Suprapubic skin (tissue), 4 donors: ENCODE measurements around the gene ETS1. TPM values are rescaled to one million over a fixed set of nuclear protein-coding genes. Genes with fewer than 3 reads are reported as not detected.

Experiments
- DNase-seq, 2 donors: peaks; one replicate each; pipeline ENCODE4 v3.0.0-alpha.2; 2019; ENCODE audit warnings: low spot score in 2 of 2
- H3K27ac ChIP-seq: fragments of 200-600 bp; sonication (generic); one replicate; pipeline ENCODE4 v1.5.1; 2019
- H3K27me3 ChIP-seq: fragments of 200-600 bp; sonication (generic); one replicate; pipeline ENCODE4 v1.5.1; 2019
- H3K36me3 ChIP-seq: fragments of 200-600 bp; sonication (generic); one replicate; pipeline ENCODE4 v1.5.1; 2019
- H3K4me1 ChIP-seq: fragments of 200-600 bp; sonication (generic); one replicate; pipeline ENCODE4 v1.5.1; 2019
- H3K4me3 ChIP-seq: fragments of 200-600 bp; sonication (generic); one replicate; pipeline ENCODE4 v1.5.1; 2019; ENCODE audit warnings: mild to moderate bottlenecking
- H3K9me3 ChIP-seq: fragments of 200-600 bp; sonication (generic); one replicate; pipeline ENCODE4 v1.5.1; 2019
- CTCF ChIP-seq, 2 donors: fragments of 200-600 bp in 1 of 2; fragments of 450-650 bp in 1 of 2; sonication (generic) in 1 of 2; IDR thresholded peaks; one replicate each; pipeline ENCODE4 v1.5.1; 2016 to 2019; ENCODE audit warnings: antibody characterized with exemption in 2 of 2, mild to moderate bottlenecking in 1 of 2, moderate library complexity in 1 of 2
- EP300 ChIP-seq: sonication (generic); formaldehyde crosslinking; IDR thresholded peaks from one replicate; pipeline ENCODE4 v1.6.1; 2017; ENCODE audit warnings: antibody characterized with exemption
- POLR2A ChIP-seq, 2 donors: fragments of 450-650 bp; IDR thresholded peaks; one replicate each; pipeline ENCODE4 v1.6.1; 2017; ENCODE audit warnings: antibody characterized with exemption in 2 of 2, mild to moderate bottlenecking in 2 of 2, moderate library complexity in 2 of 2
- POLR2AphosphoS5 ChIP-seq, 3 donors: sonication (generic); formaldehyde crosslinking; IDR thresholded peaks; one replicate each; pipeline ENCODE4 v1.6.1; 2017; ENCODE audit warnings: antibody characterized with exemption in 3 of 3
- WGBS: methylation state at CpG from one replicate; pipeline ENCODE4 v1.1.5; 2018; 5-methylcytosine and 5-hydroxymethylcytosine counted together
- total RNA-seq, 4 donors: library from RNA; depleted of rRNA; stranded (reverse); fragments of >200 nt; gene quantifications; one replicate each; pipeline ENCODE4 v1.1.0, GENCODE V29; 2016

The ETS1 gene
- total RNA-seq, 4 donors from 2014 or later = 21.7 to 42.6 (median 33.7) TPM

- no peaks in the 10 kb centered on the region for H3K9me3 ChIP-seq
- H3K4me1 ChIP-seq = peaks cover 10% of the 10 kb centered on the region
- no peaks in the 10 kb centered on the region for H3K27me3 ChIP-seq
- no peak for DNase-seq
- 75% methylated on average over 3 of the region's 3 CpGs for WGBS
- TF ChIP-seq POLR2AphosphoS5 (IDR thresholded peaks at IDR 0.05) (no peak), POLR2A (IDR thresholded peaks at IDR 0.05) (no peak), CTCF (IDR thresholded peaks at IDR 0.05) (no peak), EP300 (no peak)
- no peak overlapping the region for H3K27ac ChIP-seq
- H3K36me3 ChIP-seq = no peaks in the 10 kb centered on the region
- H3K4me3 ChIP-seq = no peak overlapping the region
These were observed 158.4 kb downstream of the ETS1 start for GRCh38 chr11:128428935-128429334.

- no peak for DNase-seq
- 84% methylated on average over 2 of the region's 8 CpGs for WGBS
- Histone ChIP-seq H3K36me3 (no peaks in the 10 kb centered on the region), H3K27me3 (no peaks in the 10 kb centered on the region), H3K4me3 (no peak overlapping the region), H3K9me3 (no peaks in the 10 kb centered on the region), H3K27ac (peak overlapping the region; percentile 5), H3K4me1 (peaks cover 10% of the 10 kb centered on the region)
- TF ChIP-seq EP300 (no peak), POLR2AphosphoS5 (IDR thresholded peaks at IDR 0.05) (no peak), POLR2A (IDR thresholded peaks at IDR 0.05) (no peak), CTCF (IDR thresholded peaks at IDR 0.05) (no peak)
These were observed 162.5 kb downstream of the ETS1 start for GRCh38 chr11:128424851-128425285.

- DNase-seq = no peak
- peak overlapping the region; percentile 5 for H3K27ac ChIP-seq
These were observed 163.1 kb downstream of the ETS1 start for GRCh38 chr11:128424271-128424711.

DNA sequence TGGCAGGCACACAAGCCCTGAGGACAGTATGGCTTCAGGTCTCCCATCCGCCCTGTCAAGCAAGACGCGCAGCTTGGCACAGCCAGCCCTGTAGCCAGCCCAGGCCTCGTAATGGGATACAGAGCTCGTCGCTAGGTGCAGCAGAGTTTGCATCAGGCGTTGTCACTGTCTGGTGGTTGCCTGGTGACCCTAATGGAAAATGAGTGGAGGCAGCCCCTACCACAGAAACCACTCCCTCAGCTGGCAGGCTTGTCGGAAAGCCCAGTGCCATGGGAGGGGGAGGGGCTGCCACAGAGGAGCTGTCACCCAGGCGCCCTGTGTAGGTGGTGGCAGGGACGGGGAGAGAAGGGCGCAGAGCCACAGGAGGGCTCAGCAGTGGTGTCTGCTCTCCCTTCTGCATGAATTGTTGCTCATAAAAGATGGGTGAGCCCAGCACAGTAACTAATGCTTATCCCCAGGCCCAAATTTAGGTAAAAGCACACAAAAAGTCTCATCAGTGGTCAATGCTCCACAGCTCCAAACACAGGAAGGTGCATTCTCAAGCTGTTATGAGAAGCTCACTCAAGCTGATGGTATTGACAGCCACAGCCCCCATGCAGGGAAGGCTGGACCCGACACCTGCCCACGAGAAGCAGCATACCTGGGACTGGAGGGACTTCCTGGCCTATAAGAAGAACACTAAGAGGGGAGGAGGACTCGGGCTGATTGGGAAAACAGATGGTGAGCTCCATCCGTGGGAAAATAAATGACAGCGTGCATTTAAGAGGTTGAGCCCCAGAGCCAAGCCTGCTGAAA, 164.6 kb downstream of the ETS1 start:
- H3K36me3 ChIP-seq = no peaks in the 10 kb centered on the region
- DNase-seq = peak in 1 of 2 donors; percentile 65
- TF ChIP-seq POLR2AphosphoS5 (IDR thresholded peaks at IDR 0.05) = no peak
- no peak for TF ChIP-seq POLR2A (IDR thresholded peaks at IDR 0.05)
- TF ChIP-seq CTCF (IDR thresholded peaks at IDR 0.05) = no peak
- TF ChIP-seq EP300 = no peak
- H3K9me3 ChIP-seq = no peaks in the 10 kb centered on the region
- H3K27me3 ChIP-seq = no peaks in the 10 kb centered on the region
- no peak overlapping the region for H3K27ac ChIP-seq
- no peak overlapping the region for H3K4me3 ChIP-seq
- WGBS = 72% methylated on average over 11 of the region's 16 CpGs
- peaks cover 13% of the 10 kb centered on the region for H3K4me1 ChIP-seq

More at GRCh38 chr11:128424271-128424711, 163.1 kb downstream of the ETS1 start:
- Histone ChIP-seq H3K36me3 (no peaks in the 10 kb centered on the region), H3K27me3 (no peaks in the 10 kb centered on the region), H3K4me1 (peaks cover 10% of the 10 kb centered on the region), H3K4me3 (no peak overlapping the region), H3K9me3 (no peaks in the 10 kb centered on the region)
- 35% methylated on average over 8 of the region's 8 CpGs for WGBS
- TF ChIP-seq POLR2A (IDR thresholded peaks at IDR 0.05) (no peak), POLR2AphosphoS5 (IDR thresholded peaks at IDR 0.05) (no peak), EP300 (no peak), CTCF (IDR thresholded peaks at IDR 0.05) (no peak)

GRCh38 chr11:128421577-128422330, 165.6 kb downstream of the ETS1 start:
- TF ChIP-seq POLR2AphosphoS5 (IDR thresholded peaks at IDR 0.05) = no peak
- TF ChIP-seq CTCF (IDR thresholded peaks at IDR 0.05) = no peak
- TF ChIP-seq EP300 = no peak
- no peak for TF ChIP-seq POLR2A (IDR thresholded peaks at IDR 0.05)
- H3K36me3 ChIP-seq = no peaks in the 10 kb centered on the region
- no peak for DNase-seq
- H3K27me3 ChIP-seq = no peaks in the 10 kb centered on the region
- H3K4me3 ChIP-seq = no peak overlapping the region
- H3K9me3 ChIP-seq = no peaks in the 10 kb centered on the region
- WGBS = 85% methylated on average over 6 of the region's 6 CpGs
- no peak overlapping the region for H3K27ac ChIP-seq
- peaks cover 18% of the 10 kb centered on the region for H3K4me1 ChIP-seq
